SU-DHL-6 (cell line): Measurements from ENCODE around the gene EFS.

Source experiments
- H2AFZ ChIP-seq: fragments of 200-600 bp; sonication (generic); 2 replicates; pipeline ENCODE4 v1.6.1; 2014; ENCODE audit warnings: low read depth, mild to moderate bottlenecking, moderate library complexity, mixed read lengths, antibody characterized with exemption, low read length; ENCODE audit not compliant: severe bottlenecking
- H3F3A ChIP-seq: fragments of 200-600 bp; shearing (Covaris generic); 2 replicates; pipeline ENCODE4 v1.6.0; 2016; ENCODE audit warnings: antibody characterized with exemption, mild to moderate bottlenecking; ENCODE audit not compliant: insufficient read depth
- H3K27ac ChIP-seq: fragments of 200-600 bp; sonication (generic); 2 replicates; pipeline ENCODE4 v1.5.1; 2016; ENCODE audit warnings: low read depth, mild to moderate bottlenecking, low read length, moderate library complexity, mixed read lengths
- H3K27me3 ChIP-seq: fragments of 200-600 bp; sonication (generic), shearing (Covaris generic); 2 replicates; pipeline ENCODE4 v1.6.0; 2014; ENCODE audit warnings: mild to moderate bottlenecking, low read length
- H3K36me3 ChIP-seq: fragments of 200-600 bp; sonication (generic); 2 replicates; pipeline ENCODE4 v1.6.1; 2014; ENCODE audit warnings: mild to moderate bottlenecking, low read length, mixed read lengths
- H3K4me2 ChIP-seq: fragments of 300-600, 200-600 bp; shearing (Covaris generic), sonication (generic); 2 replicates; pipeline ENCODE4 v1.6.0; 2014; ENCODE audit warnings: low read length, low read depth, mild to moderate bottlenecking; ENCODE audit not compliant: poor library complexity, severe bottlenecking
- H3K4me3 ChIP-seq: fragments of 200-600 bp; sonication (generic); 2 replicates; pipeline ENCODE4 v1.5.1; 2014; ENCODE audit warnings: antibody characterized with exemption, low read length, mild to moderate bottlenecking, mixed read lengths; ENCODE audit not compliant: insufficient read depth, poor library complexity, severe bottlenecking
- H3K79me2 ChIP-seq: fragments of 200-600 bp; sonication (generic); 2 replicates; pipeline ENCODE4 v1.6.1; 2014; ENCODE audit warnings: mild to moderate bottlenecking, low read length, moderate library complexity; ENCODE audit not compliant: insufficient read depth
- H3K9ac ChIP-seq: fragments of 200-600 bp; sonication (generic); 2 replicates; pipeline ENCODE4 v1.7.0; 2014; ENCODE audit warnings: mild to moderate bottlenecking, low read length
- H3K9me2 ChIP-seq: fragments of 200-600 bp; sonication (generic); replicated peaks from 2 replicates; pipeline ENCODE4 v1.6.1; 2014; ENCODE audit warnings: low read length; ENCODE audit not compliant: insufficient read depth
- H3K9me3 ChIP-seq: fragments of 200-600 bp; sonication (generic); 2 replicates; pipeline ENCODE4 v1.6.1; 2014; ENCODE audit warnings: low read length, mixed read lengths; ENCODE audit not compliant: insufficient read depth
- H4K20me1 ChIP-seq: fragments of 200-600 bp; sonication (generic); 2 replicates; pipeline ENCODE4 v1.6.1; 2014; ENCODE audit warnings: low read depth, mild to moderate bottlenecking, antibody characterized with exemption, low read length, moderate library complexity, mixed read lengths
- EZH2phosphoT487 ChIP-seq: fragments of 200-600 bp; sonication (generic), shearing (Covaris generic); conservative IDR thresholded peaks from 2 replicates; pipeline ENCODE4 v1.6.1; 2018; ENCODE audit warnings: mild to moderate bottlenecking, antibody characterized with exemption, low read length, moderate library complexity, mixed read lengths
- TF ChIP-seq, protein P1 (sequence below): fragments of 200-600 bp; sonication (generic); IDR thresholded peaks from one replicate; pipeline ENCODE4 v1.5.1; 2017; ENCODE audit warnings: antibody characterized with exemption, mild to moderate bottlenecking, low read length, moderate library complexity; ENCODE audit not compliant: insufficient read depth, poor library complexity, severe bottlenecking

The EFS gene

GRCh38 chr14:23355871-23356435 lies 9.0 kb downstream of the EFS start:
- Histone ChIP-seq H3K36me3 (no peaks in the 10 kb centered on the region), H3K9ac (no peak overlapping the region), H3K27me3 (no peaks in the 10 kb centered on the region), H3K4me3 (no peak overlapping the region), H3K79me2 (no peaks in the 10 kb centered on the region), H4K20me1 (no peaks in the 10 kb centered on the region), H3K9me2 (no peaks in the 10 kb centered on the region), H3K9me3 (no peaks in the 10 kb centered on the region), H2AFZ (no peak overlapping the region), H3K4me2 (no peak overlapping the region), H3F3A (no peaks in the 10 kb centered on the region), H3K27ac (no peak overlapping the region)
- TF ChIP-seq, protein P1, sequence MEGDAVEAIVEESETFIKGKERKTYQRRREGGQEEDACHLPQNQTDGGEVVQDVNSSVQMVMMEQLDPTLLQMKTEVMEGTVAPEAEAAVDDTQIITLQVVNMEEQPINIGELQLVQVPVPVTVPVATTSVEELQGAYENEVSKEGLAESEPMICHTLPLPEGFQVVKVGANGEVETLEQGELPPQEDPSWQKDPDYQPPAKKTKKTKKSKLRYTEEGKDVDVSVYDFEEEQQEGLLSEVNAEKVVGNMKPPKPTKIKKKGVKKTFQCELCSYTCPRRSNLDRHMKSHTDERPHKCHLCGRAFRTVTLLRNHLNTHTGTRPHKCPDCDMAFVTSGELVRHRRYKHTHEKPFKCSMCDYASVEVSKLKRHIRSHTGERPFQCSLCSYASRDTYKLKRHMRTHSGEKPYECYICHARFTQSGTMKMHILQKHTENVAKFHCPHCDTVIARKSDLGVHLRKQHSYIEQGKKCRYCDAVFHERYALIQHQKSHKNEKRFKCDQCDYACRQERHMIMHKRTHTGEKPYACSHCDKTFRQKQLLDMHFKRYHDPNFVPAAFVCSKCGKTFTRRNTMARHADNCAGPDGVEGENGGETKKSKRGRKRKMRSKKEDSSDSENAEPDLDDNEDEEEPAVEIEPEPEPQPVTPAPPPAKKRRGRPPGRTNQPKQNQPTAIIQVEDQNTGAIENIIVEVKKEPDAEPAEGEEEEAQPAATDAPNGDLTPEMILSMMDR: no peak
- no peak for TF ChIP-seq EZH2phosphoT487

- no peaks in the 10 kb centered on the region for H3K27me3 ChIP-seq
- H3K79me2 ChIP-seq: no peaks in the 10 kb centered on the region
- H4K20me1 ChIP-seq: no peaks in the 10 kb centered on the region
- no peak overlapping the region for H3K4me2 ChIP-seq
- no peak overlapping the region for H3K27ac ChIP-seq
- H3K4me3 ChIP-seq: no peak overlapping the region
- no peaks in the 10 kb centered on the region for H3K9me3 ChIP-seq
- TF ChIP-seq, protein P1: no peak
- no peak for TF ChIP-seq EZH2phosphoT487
- no peaks in the 10 kb centered on the region for H3K36me3 ChIP-seq
- no peak overlapping the region for H3K9ac ChIP-seq
- no peak overlapping the region for H2AFZ ChIP-seq
- no peaks in the 10 kb centered on the region for H3K9me2 ChIP-seq
- no peaks in the 10 kb centered on the region for H3F3A ChIP-seq
Measured at GRCh38 chr14:23354990-23355389, 10.0 kb downstream of the EFS start.

- Histone ChIP-seq H3K27ac (no peak overlapping the region), H3K9ac (no peak overlapping the region), H3K36me3 (no peaks in the 10 kb centered on the region), H3K4me3 (no peak overlapping the region), H3K27me3 (no peaks in the 10 kb centered on the region), H2AFZ (no peak overlapping the region), H3F3A (no peaks in the 10 kb centered on the region), H3K9me3 (no peaks in the 10 kb centered on the region), H3K9me2 (no peaks in the 10 kb centered on the region), H3K79me2 (no peaks in the 10 kb centered on the region), H3K4me2 (no peak overlapping the region), H4K20me1 (no peaks in the 10 kb centered on the region)
- no peak for TF ChIP-seq EZH2phosphoT487
Measured at GRCh38 chr14:23353433-23353780, 11.6 kb downstream of the EFS start.

- TF ChIP-seq EZH2phosphoT487: no peak
- TF ChIP-seq, protein P1: no peak
- H3K9ac ChIP-seq: no peak within 1 kb of the TSS
- H3K9me2 ChIP-seq: no peaks in the 10 kb centered on the region
- H3K27ac ChIP-seq: no peak within 1 kb of the TSS
- no peaks in the 10 kb centered on the region for H3K36me3 ChIP-seq
- H3K27me3 ChIP-seq: no peaks in the 10 kb centered on the region
- no peak within 1 kb of the TSS for H2AFZ ChIP-seq
- no peak within 1 kb of the TSS for H3K4me3 ChIP-seq
- H3K9me3 ChIP-seq: no peaks in the 10 kb centered on the region
- no peaks in the 10 kb centered on the region for H3K79me2 ChIP-seq
- H3K4me2 ChIP-seq: no peak within 1 kb of the TSS
- H4K20me1 ChIP-seq: no peaks in the 10 kb centered on the region
- H3F3A ChIP-seq: no peaks in the 10 kb centered on the region
Measured at GRCh38 chr14:23352506-23353432, 12.2 kb downstream of the EFS start, which contains the start of gene SLC22A17. Gene SLC22A17, minus strand, starts transcription at chr14:23352887.
